Osteocyte (in vitro differentiated cells): ENCODE data around the gene CRYGA. TPM values are rescaled to one million over a fixed set of nuclear protein-coding genes. Genes with fewer than 3 reads are reported as not detected.

Source experiments
- DNase-seq: peaks from one replicate; pipeline ENCODE4 v3.0.0; 2021; ENCODE audit warnings: mixed read lengths; ENCODE audit not compliant: unreplicated experiment; ENCODE audit errors: extremely low spot score
- H3K27ac Mint-ChIP-seq: one replicate; pipeline ENCODE4 v1.8.0; 2021; ENCODE audit warnings: mild to moderate bottlenecking, mixed read lengths; ENCODE audit not compliant: unreplicated experiment
- H3K27me3 Mint-ChIP-seq: one replicate; pipeline ENCODE4 v1.8.0; 2021; ENCODE audit warnings: mixed read lengths; ENCODE audit not compliant: unreplicated experiment
- H3K36me3 Mint-ChIP-seq: one replicate; pipeline ENCODE4 v1.8.0; 2021; ENCODE audit warnings: mixed read lengths; ENCODE audit not compliant: unreplicated experiment
- H3K4me1 Mint-ChIP-seq: one replicate; pipeline ENCODE4 v1.8.0; 2021; ENCODE audit warnings: mixed read lengths; ENCODE audit not compliant: unreplicated experiment
- H3K4me3 Mint-ChIP-seq: one replicate; pipeline ENCODE4 v1.8.0; 2021; ENCODE audit warnings: mild to moderate bottlenecking, moderate library complexity, mixed read lengths; ENCODE audit not compliant: unreplicated experiment
- H3K9me3 Mint-ChIP-seq: one replicate; pipeline ENCODE4 v1.8.0; 2021; ENCODE audit warnings: mixed read lengths; ENCODE audit not compliant: unreplicated experiment
- CTCF ChIP-seq: fragments of 200-600 bp; sonication (generic); IDR thresholded peaks from 2 replicates; pipeline ENCODE4 v1.5.0; 2021; ENCODE audit warnings: antibody characterized with exemption, mild to moderate bottlenecking, moderate library complexity
- total RNA-seq: library from RNA; stranded (reverse); gene quantifications from 2 replicates; pipeline ENCODE4 v1.2.1, GENCODE V29; 2021

The CRYGA gene
- total RNA-seq, 1 donor from 2014 or later = not detected

DNA sequence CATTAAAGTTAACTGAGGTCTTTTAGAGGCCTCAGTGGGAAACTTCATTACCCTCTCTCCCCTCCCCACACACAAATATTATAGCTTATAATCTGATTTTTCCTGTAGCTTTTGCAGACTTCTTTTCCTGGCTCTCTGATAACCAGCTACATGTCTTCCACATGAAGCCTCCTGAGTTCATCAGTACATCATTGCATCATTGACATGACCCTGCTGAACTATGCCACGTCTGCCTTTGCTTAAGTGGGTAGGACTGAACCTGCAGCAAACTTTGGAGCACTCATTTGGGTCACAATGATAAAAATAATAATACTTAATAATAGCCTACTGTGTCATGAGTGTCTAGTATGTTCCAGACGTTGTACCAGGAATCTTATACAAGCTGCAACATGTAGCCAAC lies 7.0 kb downstream of the CRYGA start:
- H3K4me1 Mint-ChIP-seq = no peaks in the 10 kb centered on the region
- H3K27ac Mint-ChIP-seq = no peak overlapping the region
- H3K27me3 Mint-ChIP-seq = peaks cover 7% of the 10 kb centered on the region
- H3K9me3 Mint-ChIP-seq = no peaks in the 10 kb centered on the region
- H3K36me3 Mint-ChIP-seq = no peaks in the 10 kb centered on the region
- DNase-seq = no peak
- no peak for TF ChIP-seq CTCF
- no peak overlapping the region for H3K4me3 Mint-ChIP-seq

DNA sequence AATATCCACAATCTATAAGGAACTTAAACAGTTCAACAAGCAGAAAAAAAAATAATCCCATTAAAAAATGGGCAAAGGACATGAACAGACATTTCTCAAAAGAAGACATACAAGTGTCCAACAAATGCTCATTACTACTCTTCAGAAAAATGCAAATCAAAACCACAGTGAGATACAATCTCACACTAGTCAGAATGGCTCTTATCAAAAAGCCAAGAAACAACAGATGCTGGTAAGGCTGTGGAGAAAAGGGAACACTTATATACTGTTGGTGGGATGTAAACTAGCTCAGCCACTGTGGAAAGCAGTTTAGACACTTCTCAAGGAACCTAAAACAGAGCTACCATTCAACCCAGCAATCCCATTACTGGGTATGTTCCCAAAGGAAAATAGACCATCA lies 10.2 kb downstream of the CRYGA start:
- Mint-ChIP-seq H3K4me3 (no peak overlapping the region), H3K4me1 (no peaks in the 10 kb centered on the region), H3K9me3 (no peaks in the 10 kb centered on the region), H3K27ac (no peak overlapping the region), H3K27me3 (peaks cover 14% of the 10 kb centered on the region), H3K36me3 (no peaks in the 10 kb centered on the region)
- no peak for TF ChIP-seq CTCF
- no peak for DNase-seq

GRCh38 chr2:208150956-208151355 lies 12.4 kb downstream of the CRYGA start:
- TF ChIP-seq CTCF = no peak
- no peaks in the 10 kb centered on the region for H3K9me3 Mint-ChIP-seq
- H3K36me3 Mint-ChIP-seq = no peaks in the 10 kb centered on the region
- no peak overlapping the region for H3K4me3 Mint-ChIP-seq
- no peak for DNase-seq
- H3K27ac Mint-ChIP-seq = no peak overlapping the region
- peaks cover 13% of the 10 kb centered on the region for H3K27me3 Mint-ChIP-seq
- no peaks in the 10 kb centered on the region for H3K4me1 Mint-ChIP-seq

GRCh38 chr2:208150094-208150493 lies 13.3 kb downstream of the CRYGA start:
- H3K36me3 Mint-ChIP-seq = no peaks in the 10 kb centered on the region
- no peak overlapping the region for H3K4me3 Mint-ChIP-seq
- peaks cover 10% of the 10 kb centered on the region for H3K27me3 Mint-ChIP-seq
- no peaks in the 10 kb centered on the region for H3K4me1 Mint-ChIP-seq
- TF ChIP-seq CTCF = no peak
- H3K27ac Mint-ChIP-seq = no peak overlapping the region
- no peaks in the 10 kb centered on the region for H3K9me3 Mint-ChIP-seq
- DNase-seq = no peak

DNA sequence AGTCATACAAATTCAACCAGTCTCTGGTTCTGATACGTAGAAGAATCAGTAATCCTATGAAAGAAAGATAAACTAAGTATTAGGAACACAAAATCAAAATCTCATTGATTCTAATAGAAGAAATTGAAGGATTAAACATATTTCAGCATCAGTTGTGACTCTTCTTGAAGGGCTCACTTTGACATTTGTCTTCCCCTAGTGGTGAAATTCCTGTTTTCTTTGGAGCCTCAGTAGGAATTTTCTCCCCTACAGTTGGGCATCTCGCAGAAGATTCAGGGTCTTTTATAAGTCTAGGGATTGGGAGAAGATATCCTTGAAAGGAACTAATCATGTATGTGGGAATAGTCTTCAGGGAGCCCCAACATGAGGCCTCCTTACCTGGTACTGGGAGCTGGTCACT lies 14.6 kb downstream of the CRYGA start:
- Mint-ChIP-seq H3K4me1 (no peaks in the 10 kb centered on the region), H3K36me3 (no peaks in the 10 kb centered on the region), H3K9me3 (no peaks in the 10 kb centered on the region), H3K27me3 (peaks cover 10% of the 10 kb centered on the region), H3K4me3 (no peak overlapping the region), H3K27ac (no peak overlapping the region)
- no peak for TF ChIP-seq CTCF
- no peak for DNase-seq
